HL-60 (cell line): ENCODE measurements around the gene CTRB1.
"Not testable (repeated sequence)": the region's sequence is repeated elsewhere in the genome, so short reads cannot be mapped to it uniquely, and the experiment has no call there.

Source experiments
- CTCF ChIP-seq: IDR thresholded peaks from one replicate; pipeline ENCODE4 v1.5.1; 2011; ENCODE audit warnings: low read length, control low read depth, inconsistent platforms; ENCODE audit not compliant: insufficient read depth
- POLR2AphosphoS5 ChIP-seq: IDR thresholded peaks from 2 replicates; pipeline ENCODE4 v1.6.1; 2012; ENCODE audit warnings: low read depth
- REST ChIP-seq: IDR thresholded peaks from 2 replicates; pipeline ENCODE4 v1.6.1; 2012; ENCODE audit warnings: low read depth; ENCODE audit not compliant: insufficient replicate concordance

- TF ChIP-seq REST, CTCF, POLR2AphosphoS5: not testable (repeated sequence)
These were observed 4.3 kb downstream of the CTRB1 start for GRCh38 chr16:75223129-75223528.
